BLaER1 treated with 17β-estradiol and CSF1 and Interleukin-3, amounts not matched to agents 10 nM and 100 nM (cell line): ENCODE results near the gene MTMR12.
"Not testable (repeated sequence)": the region's sequence is repeated elsewhere in the genome, so short reads cannot be mapped to it uniquely, and the experiment has no call there.

Source experiments
- H3K27ac ChIP-seq, 11 experiments: shearing (Covaris generic); formaldehyde crosslinking; 2 replicates each; pipeline ENCODE4 v1.8.1; 2022
- H3K27me3 ChIP-seq, 11 experiments: shearing (Covaris generic); formaldehyde crosslinking; 2 replicates each; pipeline ENCODE4 v1.8.1; 2022
- H3K36me3 ChIP-seq, 11 experiments: shearing (Covaris generic); formaldehyde crosslinking; 2 replicates each; pipeline ENCODE4 v1.8.1; 2022
- H3K4me1 ChIP-seq, 10 experiments: shearing (Covaris generic); formaldehyde crosslinking; 2 replicates each; pipeline ENCODE4 v1.8.1; 2022
- H3K4me2 ChIP-seq, 11 experiments: shearing (Covaris generic); formaldehyde crosslinking; 2 replicates each; pipeline ENCODE4 v1.8.1; 2022
- H3K4me3 ChIP-seq, 10 experiments: shearing (Covaris generic); formaldehyde crosslinking; 2 replicates each; pipeline ENCODE4 v1.8.1; 2022
- H3K9ac ChIP-seq, 11 experiments: shearing (Covaris generic); formaldehyde crosslinking; 2 replicates each; pipeline ENCODE4 v1.8.1; 2022
- H3K9me3 ChIP-seq, 11 experiments: shearing (Covaris generic); formaldehyde crosslinking; replicated peaks in 1 of 11; 2 replicates each; pipeline ENCODE4 v1.8.1; 2022
- H4K20me1 ChIP-seq, 11 experiments: shearing (Covaris generic); formaldehyde crosslinking; 2 replicates each; pipeline ENCODE4 v1.8.1; 2022
- Cebpa-rat ChIP-seq, 11 experiments: shearing (Covaris generic); IDR thresholded peaks; 2 replicates each; pipeline ENCODE4 v1.8.1; 2022

The MTMR12 gene

GRCh38 chr5:32329395-32329834 is 16.7 kb upstream of the MTMR12 start:
- H3K27me3 ChIP-seq = no peaks in the 10 kb centered on the region
- TF ChIP-seq Cebpa-rat (IDR thresholded peaks at IDR 0.05) = no peak
- no peaks in the 10 kb centered on the region for H3K36me3 ChIP-seq
- no peak overlapping the region for H3K4me3 ChIP-seq
- H4K20me1 ChIP-seq = no peaks in the 10 kb centered on the region
- H3K27ac ChIP-seq = no peak overlapping the region
- no peak overlapping the region for H3K4me2 ChIP-seq
- no peak overlapping the region for H3K9ac ChIP-seq
- peaks cover 0 to 9% (median 6%) of the 10 kb centered on the region in 10 experiments; a peak in 7 of 20 replicates for H3K4me1 ChIP-seq
- peaks cover 0 to 9% (median 5%) of the 10 kb centered on the region in 11 experiments; a peak in 7 of 22 replicates for H3K9me3 ChIP-seq

GRCh38 chr5:32326216-32326772 is 13.6 kb upstream of the MTMR12 start:
- Histone ChIP-seq H3K27me3 (no peaks in the 10 kb centered on the region), H3K9me3 (peaks cover 27 to 33% (median 29%) of the 10 kb centered on the region in 11 experiments), H3K4me3 (no peak overlapping the region), H3K36me3 (no peaks in the 10 kb centered on the region; a peak in 1 of 22 replicates), H3K4me2 (no peak overlapping the region), H4K20me1 (no peaks in the 10 kb centered on the region), H3K4me1 (peaks cover 0 to 9% (median 6%) of the 10 kb centered on the region in 10 experiments; a peak in 7 of 20 replicates), H3K9ac (no peak overlapping the region), H3K27ac (no peak overlapping the region)
- no peak for TF ChIP-seq Cebpa-rat (IDR thresholded peaks at IDR 0.05)

GRCh38 chr5:32325616-32326015 is 12.9 kb upstream of the MTMR12 start:
- TF ChIP-seq Cebpa-rat (IDR thresholded peaks at IDR 0.05) = no peak
- Histone ChIP-seq H3K4me2 (no peak overlapping the region), H3K36me3 (no peaks in the 10 kb centered on the region; a peak in 1 of 22 replicates), H4K20me1 (no peaks in the 10 kb centered on the region), H3K4me1 (peaks cover 0 to 9% (median 6%) of the 10 kb centered on the region in 10 experiments; a peak in 7 of 20 replicates), H3K4me3 (no peak overlapping the region), H3K9me3 (peaks cover 34 to 39% (median 35%) of the 10 kb centered on the region in 11 experiments), H3K27ac (no peak overlapping the region), H3K9ac (no peak overlapping the region), H3K27me3 (no peaks in the 10 kb centered on the region)

- H3K9ac ChIP-seq = no peak overlapping the region
- no peak for TF ChIP-seq Cebpa-rat (IDR thresholded peaks at IDR 0.05)
- H3K4me2 ChIP-seq = 0 out of 22 replicates have a peak overlapping the region, but pooled peaks of 3 of the 11 experiments have one; percentile 5 to 25 (median 13)
- peaks cover 0 to 9% (median 6%) of the 10 kb centered on the region in 10 experiments; a peak in 7 of 20 replicates for H3K4me1 ChIP-seq
- no peaks in the 10 kb centered on the region for H3K27me3 ChIP-seq
- H3K9me3 ChIP-seq = peaks cover 34 to 45% (median 41%) of the 10 kb centered on the region in 11 experiments
- no peaks in the 10 kb centered on the region; a peak in 1 of 22 replicates for H3K36me3 ChIP-seq
- no peak overlapping the region for H3K4me3 ChIP-seq
- H4K20me1 ChIP-seq = no peaks in the 10 kb centered on the region
- H3K27ac ChIP-seq = no peak overlapping the region
Measured at GRCh38 chr5:32325062-32325461, 12.3 kb upstream of the MTMR12 start.

- no peak for TF ChIP-seq Cebpa-rat (IDR thresholded peaks at IDR 0.05)
- H3K9ac ChIP-seq = no peak overlapping the region
- no peaks in the 10 kb centered on the region for H3K27me3 ChIP-seq
- H3K27ac ChIP-seq = no peak overlapping the region
- H3K4me2 ChIP-seq = no peak overlapping the region
- no peak overlapping the region for H3K4me3 ChIP-seq
- H4K20me1 ChIP-seq = no peaks in the 10 kb centered on the region
- H3K4me1 ChIP-seq = peaks cover 0 to 9% (median 6%) of the 10 kb centered on the region in 10 experiments; a peak in 7 of 20 replicates
- H3K9me3 ChIP-seq = peaks cover 34 to 51% (median 43%) of the 10 kb centered on the region in 11 experiments
- no peaks in the 10 kb centered on the region; a peak in 1 of 22 replicates for H3K36me3 ChIP-seq
Measured at GRCh38 chr5:32323741-32324140, 11.0 kb upstream of the MTMR12 start.

- H4K20me1 ChIP-seq = no peaks in the 10 kb centered on the region
- TF ChIP-seq Cebpa-rat (IDR thresholded peaks at IDR 0.05) = no peak
- peak overlapping the region in 1 of 10 experiments; percentile 42; a peak in 3 of 20 replicates for H3K4me3 ChIP-seq
- H3K9me3 ChIP-seq = peaks cover 34 to 51% (median 43%) of the 10 kb centered on the region in 11 experiments
- no peak overlapping the region for H3K9ac ChIP-seq
- no peaks in the 10 kb centered on the region for H3K27me3 ChIP-seq
- no peak overlapping the region for H3K27ac ChIP-seq
- peaks cover 0 to 9% (median 6%) of the 10 kb centered on the region in 10 experiments; a peak in 7 of 20 replicates for H3K4me1 ChIP-seq
- H3K36me3 ChIP-seq = no peaks in the 10 kb centered on the region; a peak in 1 of 22 replicates
- no peak overlapping the region for H3K4me2 ChIP-seq
Measured at GRCh38 chr5:32322882-32323281, 10.1 kb upstream of the MTMR12 start.

GRCh38 chr5:32321787-32322186 is 9.0 kb upstream of the MTMR12 start:
- Histone ChIP-seq H3K4me3 (peak overlapping the region in 3 of 10 experiments; percentile 4 to 35 (median 28); a peak in 4 of 20 replicates), H3K4me1 (peaks cover 0 to 11% (median 8%) of the 10 kb centered on the region in 10 experiments; a peak in 12 of 20 replicates), H3K9me3 (peaks cover 34 to 51% (median 43%) of the 10 kb centered on the region in 11 experiments)
- not testable (repeated sequence) for H3K27me3 ChIP-seq, H3K9ac ChIP-seq, H4K20me1 ChIP-seq, H3K4me2 ChIP-seq, H3K27ac ChIP-seq, H3K36me3 ChIP-seq

- Histone ChIP-seq H3K36me3 (no peaks in the 10 kb centered on the region; a peak in 1 of 22 replicates), H3K27ac (no peak overlapping the region), H3K4me2 (no peak overlapping the region), H3K4me1 (peaks cover 0 to 11% (median 8%) of the 10 kb centered on the region in 10 experiments; a peak in 12 of 20 replicates), H3K27me3 (no peaks in the 10 kb centered on the region), H4K20me1 (no peaks in the 10 kb centered on the region), H3K9ac (no peak overlapping the region), H3K4me3 (no peak overlapping the region), H3K9me3 (peaks cover 34 to 51% (median 43%) of the 10 kb centered on the region in 11 experiments)
- TF ChIP-seq Cebpa-rat (IDR thresholded peaks at IDR 0.05) = no peak
Measured at GRCh38 chr5:32320576-32320975, 7.8 kb upstream of the MTMR12 start.

GRCh38 chr5:32319926-32320543 is 7.3 kb upstream of the MTMR12 start:
- H3K4me1 ChIP-seq = peaks cover 0 to 10% (median 6%) of the 10 kb centered on the region in 10 experiments; a peak in 12 of 20 replicates
- no peak overlapping the region for H3K27ac ChIP-seq
- H3K36me3 ChIP-seq = no peaks in the 10 kb centered on the region; a peak in 1 of 22 replicates
- H3K4me3 ChIP-seq = no peak overlapping the region
- no peaks in the 10 kb centered on the region for H3K27me3 ChIP-seq
- H3K9ac ChIP-seq = no peak overlapping the region
- no peaks in the 10 kb centered on the region for H4K20me1 ChIP-seq
- H3K4me2 ChIP-seq = no peak overlapping the region
- no peak for TF ChIP-seq Cebpa-rat (IDR thresholded peaks at IDR 0.05)
- peaks cover 34 to 51% (median 43%) of the 10 kb centered on the region in 11 experiments for H3K9me3 ChIP-seq
